Neural cell (in vitro differentiated cells): Measurements from ENCODE around the gene CACNA1S.

Experiments
- EP300 ChIP-seq: fragments of 450-650 bp; conservative IDR thresholded peaks from 2 replicates; pipeline ENCODE4 v1.6.1; 2014; ENCODE audit warnings: antibody characterized with exemption, mild to moderate bottlenecking, moderate library complexity; ENCODE audit not compliant: poor library complexity, severe bottlenecking
- POLR2AphosphoS5 ChIP-seq: IDR thresholded peaks from 2 replicates; pipeline ENCODE4 v1.6.1; 2012
- TF ChIP-seq, protein P1 (sequence below): fragments of 450-650 bp; IDR thresholded peaks from 2 replicates; pipeline ENCODE4 v1.5.1; 2014; ENCODE audit warnings: antibody characterized with exemption, mild to moderate bottlenecking, moderate library complexity; ENCODE audit not compliant: poor library complexity, severe bottlenecking

DNA sequence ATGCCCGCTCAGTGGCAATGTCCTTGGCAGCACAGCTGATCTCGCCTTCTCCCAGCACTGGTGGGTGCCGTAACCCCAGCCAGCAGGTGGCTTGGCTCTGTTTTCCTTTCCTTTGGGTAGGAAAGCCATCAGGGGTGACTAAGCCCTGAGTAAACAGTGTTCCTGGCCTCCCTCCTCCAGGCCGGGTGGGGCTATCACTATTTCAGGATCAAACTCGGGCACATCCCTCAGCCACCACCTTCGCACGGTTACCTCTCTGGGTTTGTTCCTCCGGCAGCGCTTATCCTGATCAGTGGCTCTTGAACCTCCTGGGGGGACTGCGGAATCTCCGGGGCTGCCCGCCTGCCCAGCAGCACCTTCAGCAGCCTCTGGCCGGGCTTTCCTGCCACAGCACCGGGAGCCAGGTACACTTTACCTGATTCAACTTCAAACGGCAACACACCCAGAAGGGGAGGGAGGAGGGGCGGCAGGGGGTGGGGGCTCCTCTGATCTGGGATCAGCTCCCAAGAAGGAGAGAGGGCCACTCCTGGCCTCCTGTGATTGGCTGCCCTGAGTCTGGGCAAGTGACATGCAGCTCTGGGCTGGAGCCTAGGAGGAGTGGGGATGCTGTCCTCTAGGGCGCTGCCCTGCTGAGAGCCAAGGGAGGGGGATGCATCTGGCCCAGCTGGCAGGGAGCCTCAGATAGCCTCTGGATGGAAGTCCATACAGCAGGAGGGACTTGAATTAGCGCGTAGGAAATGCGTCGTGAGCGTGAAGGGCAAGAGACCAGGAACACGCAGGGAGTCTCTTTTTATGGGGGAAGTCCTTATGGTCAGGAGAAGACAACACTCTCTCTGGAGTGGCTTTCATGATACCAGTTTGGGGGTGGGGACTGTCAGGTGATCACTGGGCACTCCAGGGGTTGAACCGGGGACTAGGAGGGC is 14.9 kb upstream of the CACNA1S start, which contains the start of gene ASCL5:
- TF ChIP-seq, protein P1, sequence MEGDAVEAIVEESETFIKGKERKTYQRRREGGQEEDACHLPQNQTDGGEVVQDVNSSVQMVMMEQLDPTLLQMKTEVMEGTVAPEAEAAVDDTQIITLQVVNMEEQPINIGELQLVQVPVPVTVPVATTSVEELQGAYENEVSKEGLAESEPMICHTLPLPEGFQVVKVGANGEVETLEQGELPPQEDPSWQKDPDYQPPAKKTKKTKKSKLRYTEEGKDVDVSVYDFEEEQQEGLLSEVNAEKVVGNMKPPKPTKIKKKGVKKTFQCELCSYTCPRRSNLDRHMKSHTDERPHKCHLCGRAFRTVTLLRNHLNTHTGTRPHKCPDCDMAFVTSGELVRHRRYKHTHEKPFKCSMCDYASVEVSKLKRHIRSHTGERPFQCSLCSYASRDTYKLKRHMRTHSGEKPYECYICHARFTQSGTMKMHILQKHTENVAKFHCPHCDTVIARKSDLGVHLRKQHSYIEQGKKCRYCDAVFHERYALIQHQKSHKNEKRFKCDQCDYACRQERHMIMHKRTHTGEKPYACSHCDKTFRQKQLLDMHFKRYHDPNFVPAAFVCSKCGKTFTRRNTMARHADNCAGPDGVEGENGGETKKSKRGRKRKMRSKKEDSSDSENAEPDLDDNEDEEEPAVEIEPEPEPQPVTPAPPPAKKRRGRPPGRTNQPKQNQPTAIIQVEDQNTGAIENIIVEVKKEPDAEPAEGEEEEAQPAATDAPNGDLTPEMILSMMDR, result no peak
- TF ChIP-seq EP300 (no peak), POLR2AphosphoS5 (no peak)
